Measurements from ENCODE around the gene FTL. TPM values are rescaled to one million over a fixed set of nuclear protein-coding genes. Genes with fewer than 3 reads are reported as not detected.

FTL gene
- total RNA-seq, 1 donor from 2014 or later = 834 TPM

DNA sequence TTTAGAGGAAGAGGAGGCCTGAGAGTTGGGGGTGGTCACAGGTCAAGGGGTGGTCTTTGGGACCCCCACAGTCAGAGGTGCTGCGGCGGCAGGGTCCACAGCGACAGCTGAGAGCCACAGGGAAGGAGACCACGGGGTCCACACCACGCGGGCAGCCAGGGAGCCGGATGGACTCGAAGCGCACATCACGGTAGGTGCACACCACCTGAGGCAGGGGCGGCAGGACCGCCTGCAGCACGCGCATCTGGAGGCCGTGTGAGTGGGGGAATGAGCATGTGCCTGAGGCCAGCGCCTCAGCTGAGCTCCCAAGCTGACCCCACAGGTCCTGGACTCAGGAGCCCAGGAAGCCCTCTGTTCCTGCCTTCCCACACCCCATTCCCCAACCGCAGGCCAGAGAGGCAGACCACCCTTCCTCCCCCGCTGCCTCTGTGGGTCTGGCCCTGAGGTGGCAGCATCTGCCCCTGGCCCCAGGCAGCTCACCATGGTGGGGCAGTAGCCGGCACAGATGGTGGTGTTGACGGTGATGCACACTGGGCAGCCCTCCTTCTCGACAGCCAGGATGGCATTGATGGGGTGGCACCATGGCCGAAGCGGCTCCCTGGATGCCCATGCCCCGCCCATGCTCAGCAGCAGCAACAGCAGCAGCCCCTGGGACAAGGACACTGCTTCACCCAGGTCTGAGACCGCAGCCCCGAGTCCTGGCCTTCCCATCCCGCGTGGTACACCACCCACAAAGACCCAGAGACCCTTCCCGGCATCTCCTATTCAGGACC lies 51.1 kb downstream of the FTL start:
- Histone ChIP-seq H3K27me3 (ENCODE audit: low read depth) (peaks cover 29% of the 10 kb centered on the region), H3K9me3 (replicated peaks) (no peaks in the 10 kb centered on the region), H3K36me3 (peaks cover 42% of the 10 kb centered on the region), H3K27ac (replicated peaks) (no peak overlapping the region), H3K4me3 (no peak overlapping the region), H3K4me1 (peaks cover 27% of the 10 kb centered on the region)
- TF ChIP-seq, protein P1, sequence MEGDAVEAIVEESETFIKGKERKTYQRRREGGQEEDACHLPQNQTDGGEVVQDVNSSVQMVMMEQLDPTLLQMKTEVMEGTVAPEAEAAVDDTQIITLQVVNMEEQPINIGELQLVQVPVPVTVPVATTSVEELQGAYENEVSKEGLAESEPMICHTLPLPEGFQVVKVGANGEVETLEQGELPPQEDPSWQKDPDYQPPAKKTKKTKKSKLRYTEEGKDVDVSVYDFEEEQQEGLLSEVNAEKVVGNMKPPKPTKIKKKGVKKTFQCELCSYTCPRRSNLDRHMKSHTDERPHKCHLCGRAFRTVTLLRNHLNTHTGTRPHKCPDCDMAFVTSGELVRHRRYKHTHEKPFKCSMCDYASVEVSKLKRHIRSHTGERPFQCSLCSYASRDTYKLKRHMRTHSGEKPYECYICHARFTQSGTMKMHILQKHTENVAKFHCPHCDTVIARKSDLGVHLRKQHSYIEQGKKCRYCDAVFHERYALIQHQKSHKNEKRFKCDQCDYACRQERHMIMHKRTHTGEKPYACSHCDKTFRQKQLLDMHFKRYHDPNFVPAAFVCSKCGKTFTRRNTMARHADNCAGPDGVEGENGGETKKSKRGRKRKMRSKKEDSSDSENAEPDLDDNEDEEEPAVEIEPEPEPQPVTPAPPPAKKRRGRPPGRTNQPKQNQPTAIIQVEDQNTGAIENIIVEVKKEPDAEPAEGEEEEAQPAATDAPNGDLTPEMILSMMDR (IDR thresholded peaks at IDR 0.05; ENCODE audit: borderline replicate concordance) = no peak
- DNase-seq = no peak
- intact Hi-C loops (cut with micrococcal nuclease) = no loop called here

Small RNA genes within 50 kb of the gene (microRNA-seq; reads per million reads assigned to microRNA genes)
- gene MIR6798 = not detected

Other genes with a start within 250 kb of the FTL start
- gene MAMSTR, start 245.6 kb upstream of the FTL start, total RNA-seq = 1.8 TPM
- 13.9 TPM for gene RASIP1, start 224.7 kb upstream of the FTL start, total RNA-seq
- 0.60 TPM for gene IZUMO1, start 218.4 kb upstream of the FTL start, total RNA-seq
- gene FUT1, start 212.7 kb upstream of the FTL start, total RNA-seq = 1.8 TPM
- gene FGF21, start 209.8 kb upstream of the FTL start, total RNA-seq = not detected
- 70.8 TPM for gene BCAT2, start 154.3 kb upstream of the FTL start, total RNA-seq
- gene HSD17B14, start 128.8 kb upstream of the FTL start, total RNA-seq = 1.8 TPM
- 24.7 TPM for gene PLEKHA4, start 96.7 kb upstream of the FTL start, total RNA-seq
- 76.4 TPM for gene PPP1R15A, start 92.9 kb upstream of the FTL start, total RNA-seq
- 0.55 TPM for gene TULP2, start 66.6 kb upstream of the FTL start, total RNA-seq
- 221 TPM for gene NUCB1, start 65.0 kb upstream of the FTL start, total RNA-seq
- not detected for gene DHDH, start 31.6 kb upstream of the FTL start, total RNA-seq
- 25.5 TPM for gene BAX, start 10.4 kb upstream of the FTL start, total RNA-seq
- 138 TPM for gene GYS1, start 28.0 kb downstream of the FTL start, total RNA-seq
- gene RUVBL2, start 28.6 kb downstream of the FTL start, total RNA-seq = 44.4 TPM
- not detected for gene LHB, start 51.8 kb downstream of the FTL start, total RNA-seq
- not detected for gene CGB3, start 59.0 kb downstream of the FTL start, total RNA-seq
- gene CGB2, start 66.6 kb downstream of the FTL start, total RNA-seq = not detected
- gene CGB1, start 71.6 kb downstream of the FTL start, total RNA-seq = not detected
- gene CGB5, start 78.5 kb downstream of the FTL start, total RNA-seq = not detected
- not detected for gene CGB8, start 83.8 kb downstream of the FTL start, total RNA-seq
- gene CGB7, start 92.4 kb downstream of the FTL start, total RNA-seq = not detected
- gene NTF4, start 99.5 kb downstream of the FTL start, total RNA-seq = not detected
- gene KCNA7, start 107.4 kb downstream of the FTL start, total RNA-seq = 0.66 TPM
- gene SNRNP70, start 120.1 kb downstream of the FTL start, total RNA-seq = 115 TPM
- gene LIN7B, start 149.1 kb downstream of the FTL start, total RNA-seq = 23.4 TPM
- 1.6 TPM for gene C19orf73, start 153.8 kb downstream of the FTL start, total RNA-seq
- 5.7 TPM for gene PPFIA3, start 154.2 kb downstream of the FTL start, total RNA-seq
- gene HRC, start 190.1 kb downstream of the FTL start, total RNA-seq = 1,040 TPM
- 31.5 TPM for gene TRPM4, start 192.5 kb downstream of the FTL start, total RNA-seq

Measured in left ventricle myocardium inferior (tissue), 1 donor.